Hematopoietic multipotent progenitor cell treated with erythropoietin and hydrocortisone succinate and interleukin-3 and kit ligand, for 8 days (in vitro differentiated cells): ENCODE measurements around the gene JPH4.
"Not testable (repeated sequence)": the region's sequence is repeated elsewhere in the genome, so short reads cannot be mapped to it uniquely, and the experiment has no call there.

Experiments used
- DNase-seq: peaks from one replicate; pipeline ENCODE4 v3.0.0-alpha.2; 2015

Gene JPH4

DNA sequence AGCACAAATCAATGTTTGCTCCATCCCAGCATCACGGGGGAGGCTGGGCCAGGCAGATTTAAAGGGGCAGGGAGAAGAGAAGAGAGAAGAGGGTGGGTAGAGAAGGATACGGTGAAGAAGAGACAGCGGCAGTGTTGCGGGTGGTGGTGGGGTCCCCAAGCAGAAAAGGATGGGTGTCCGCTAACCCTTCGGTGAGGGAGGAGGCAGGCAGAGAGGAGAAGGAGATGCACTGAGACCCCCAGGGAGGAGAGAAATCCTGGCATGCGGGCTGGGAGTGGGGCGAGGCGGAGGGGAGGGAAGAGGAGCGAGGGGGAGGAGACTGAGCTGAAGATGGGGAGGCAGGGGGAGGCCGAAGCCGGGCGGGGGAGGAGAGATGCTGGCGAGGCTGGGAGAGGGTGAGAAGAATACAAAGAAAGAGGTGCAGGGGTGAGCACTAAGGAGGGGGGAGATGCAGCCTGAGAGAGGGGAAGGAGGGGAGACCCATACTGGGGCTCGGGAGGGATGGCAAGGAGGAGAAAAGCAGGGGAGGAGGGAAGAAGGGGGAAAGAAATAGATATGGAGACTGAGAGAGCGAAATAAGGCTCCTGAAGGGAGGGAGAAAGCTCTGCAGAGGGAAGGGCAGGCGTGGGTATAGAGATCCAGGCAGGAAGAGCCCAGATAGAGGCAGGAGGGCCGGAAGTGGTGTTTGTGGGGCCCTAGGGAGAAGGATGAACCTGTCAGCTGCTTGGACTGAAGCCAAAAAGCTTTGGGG lies at the start of gene JPH4:
Gene JPH4 (minus strand): TSS at position 231 of the 751 bp plus-strand sequence. CDS start 1,337 bp downstream, outside the sequence.
- DNase-seq = no peak

DNA sequence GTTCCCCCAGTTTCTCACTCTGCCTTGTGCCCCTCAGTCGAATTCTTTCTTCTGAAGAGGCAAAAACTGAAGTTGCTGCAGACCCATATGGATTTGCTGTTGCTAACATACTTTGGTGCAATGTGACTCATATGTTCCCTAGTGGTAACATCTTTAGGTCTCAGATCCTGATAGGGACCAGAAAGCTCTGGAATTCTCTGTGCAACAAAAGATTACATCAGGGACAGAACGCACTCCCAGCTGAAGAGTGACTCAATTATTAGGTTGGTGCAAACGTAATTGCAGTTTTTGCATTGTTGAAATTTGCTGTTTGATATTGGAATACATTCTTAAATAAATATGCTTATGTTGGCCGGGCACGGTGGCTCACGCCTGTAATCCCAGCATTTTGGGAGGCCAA lies 49.4 kb upstream of the JPH4 start:
- no peak for DNase-seq

DNA sequence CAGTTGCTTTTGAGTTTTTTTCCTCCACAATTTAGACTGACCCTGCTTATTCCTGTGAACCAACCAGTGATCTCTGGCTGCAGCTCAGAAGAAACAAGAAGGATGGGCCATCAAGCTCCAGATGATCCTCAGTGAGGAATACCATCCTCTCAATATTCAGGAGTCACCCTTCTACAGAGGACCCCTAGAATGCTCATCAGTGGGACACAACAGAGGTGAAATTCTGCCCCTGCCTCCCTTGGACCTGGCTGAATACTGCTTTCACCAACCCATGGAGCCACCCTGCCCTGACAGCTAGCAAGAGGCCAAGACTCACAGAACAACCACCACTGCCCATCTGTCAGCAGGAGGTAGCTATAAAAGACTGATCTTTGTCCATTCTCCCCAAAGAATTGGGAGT lies 48.4 kb upstream of the JPH4 start:
- DNase-seq = no peak

DNA sequence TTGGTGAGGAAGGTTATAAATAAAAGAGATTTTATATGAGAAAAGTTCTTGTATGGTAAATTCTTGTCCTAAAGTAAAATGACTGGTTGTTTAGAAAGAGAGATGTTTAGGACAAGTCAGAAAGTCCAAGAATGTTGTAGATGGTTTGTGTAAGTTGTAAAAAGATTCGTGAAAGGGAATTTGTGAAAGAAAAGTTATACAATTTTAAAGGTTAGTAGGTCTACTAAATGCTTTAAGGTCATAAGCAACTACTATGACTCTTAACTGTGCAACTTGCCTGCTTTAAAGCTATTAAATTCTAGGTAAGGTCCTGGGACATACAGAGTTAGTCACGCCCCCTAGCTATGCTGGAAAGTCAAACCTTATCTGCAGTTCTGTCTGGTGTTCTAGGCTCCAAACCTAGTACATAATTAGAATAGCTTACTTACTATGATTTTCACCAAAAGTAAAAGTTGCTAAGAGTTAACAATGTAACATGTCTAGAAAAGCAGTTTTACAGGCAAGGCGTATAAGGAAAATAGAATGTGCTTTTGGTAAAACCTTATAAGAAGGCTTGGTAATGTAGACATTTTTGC lies 46.3 kb upstream of the JPH4 start:
- DNase-seq = no peak

DNA sequence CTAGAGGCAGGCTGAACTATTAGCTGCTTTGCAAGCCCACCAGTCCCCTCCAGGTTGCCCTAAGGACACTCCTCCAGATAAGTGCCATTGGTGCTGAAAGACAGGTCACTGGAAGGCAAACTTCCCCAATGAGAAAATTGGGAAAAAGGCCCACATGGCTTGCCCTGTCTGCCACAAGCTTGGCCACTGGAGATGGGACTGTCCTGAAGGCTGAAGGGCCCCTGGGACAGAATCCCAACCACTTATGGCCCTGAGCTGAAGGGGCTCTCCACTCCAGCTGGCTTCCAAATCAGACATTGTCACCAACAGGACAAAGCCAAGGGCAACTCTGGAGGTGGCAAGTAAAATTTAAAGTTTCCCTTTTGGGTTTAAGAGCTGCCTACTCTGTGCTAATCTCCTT lies 45.4 kb upstream of the JPH4 start:
- no peak for DNase-seq

DNA sequence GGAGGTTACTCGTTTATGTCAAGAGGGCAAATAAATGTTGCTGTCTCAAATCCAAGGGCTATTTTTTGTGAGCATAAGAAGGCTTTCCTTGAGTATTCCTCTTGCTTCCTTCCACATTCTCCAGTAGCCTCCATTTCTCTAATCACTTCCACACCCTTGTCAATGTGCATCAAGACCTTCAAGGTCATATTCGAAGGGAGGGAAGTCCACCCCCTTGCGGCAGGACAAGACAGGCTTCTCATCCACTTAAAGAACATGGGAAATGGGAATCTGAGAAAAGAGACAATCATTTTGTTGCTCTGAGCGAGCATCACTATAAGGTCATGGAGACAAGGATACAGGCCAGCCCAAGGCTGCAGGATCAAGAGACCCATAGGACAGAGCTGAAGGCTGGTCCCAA lies 44.4 kb upstream of the JPH4 start:
- no peak for DNase-seq

DNA sequence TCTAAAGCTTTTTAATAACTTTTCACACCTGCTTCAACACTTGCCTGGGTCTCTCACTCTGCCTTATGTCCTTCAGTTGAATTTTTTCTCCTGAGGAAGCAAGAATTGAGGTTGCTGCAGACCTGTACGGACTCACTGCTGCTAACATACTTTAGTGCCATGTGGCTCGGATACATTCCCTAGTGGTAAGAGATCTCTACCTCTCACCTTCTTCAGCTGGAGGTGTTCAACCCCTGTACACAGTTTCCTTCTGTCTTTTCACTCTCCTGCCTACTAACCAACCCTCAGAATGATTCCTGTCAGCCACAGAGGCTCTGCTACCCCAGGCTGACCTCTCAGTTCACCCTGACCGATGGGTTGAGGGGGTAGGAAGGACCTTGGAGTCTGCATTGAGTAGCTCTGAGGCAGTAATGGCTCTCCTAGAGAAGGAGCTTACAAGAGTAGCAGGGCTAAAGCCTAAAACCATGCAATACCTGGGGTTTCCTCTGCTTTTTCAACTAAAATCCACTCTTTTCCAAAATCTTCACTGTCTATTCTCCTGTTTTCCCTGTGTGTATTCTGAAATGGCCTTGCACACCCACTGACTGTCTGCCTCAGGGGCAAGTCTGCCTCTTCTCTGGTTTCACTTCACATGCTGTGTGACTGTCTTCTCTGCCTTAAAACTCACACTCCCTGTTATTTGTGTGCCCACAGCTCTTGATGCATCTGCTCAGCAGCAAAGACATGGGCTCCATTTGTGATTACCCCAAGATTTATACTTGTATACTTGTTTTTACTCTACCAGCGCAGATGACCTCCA lies 43.5 kb upstream of the JPH4 start:
- DNase-seq = no peak

DNA sequence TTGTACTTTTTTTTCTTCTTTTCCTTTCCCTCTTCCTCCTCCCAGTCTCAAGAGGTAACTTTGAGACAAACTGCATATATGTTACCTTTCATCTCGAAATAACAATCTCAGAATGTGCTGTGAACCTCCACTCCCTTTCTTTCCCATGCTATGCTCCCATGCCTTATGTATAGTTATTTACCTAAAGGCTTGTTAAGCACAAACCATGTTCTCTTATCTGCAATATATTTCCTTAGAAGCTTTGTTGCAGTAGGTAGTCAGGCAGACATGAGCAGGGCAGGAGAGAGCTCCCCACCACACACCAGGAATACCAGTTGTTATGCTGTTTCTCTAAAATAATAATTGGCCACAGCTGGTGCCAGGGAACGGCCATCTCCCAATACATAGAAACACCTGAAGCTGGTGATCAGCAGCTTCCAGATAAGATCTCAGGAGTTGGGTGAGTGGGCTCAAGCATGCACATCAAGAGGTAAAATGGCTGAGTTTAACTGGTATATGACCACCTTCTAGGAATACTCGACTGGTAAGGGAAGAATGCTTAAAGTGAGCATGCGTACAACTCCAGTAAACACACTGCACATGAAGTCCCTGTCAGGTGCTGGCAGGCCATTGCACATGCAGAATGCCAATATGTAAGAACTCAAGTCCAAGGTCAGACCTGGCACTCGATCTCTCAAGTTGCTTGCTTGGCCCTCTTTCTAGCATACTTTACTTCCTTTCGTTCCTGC lies 42.8 kb upstream of the JPH4 start:
- no peak for DNase-seq

DNA sequence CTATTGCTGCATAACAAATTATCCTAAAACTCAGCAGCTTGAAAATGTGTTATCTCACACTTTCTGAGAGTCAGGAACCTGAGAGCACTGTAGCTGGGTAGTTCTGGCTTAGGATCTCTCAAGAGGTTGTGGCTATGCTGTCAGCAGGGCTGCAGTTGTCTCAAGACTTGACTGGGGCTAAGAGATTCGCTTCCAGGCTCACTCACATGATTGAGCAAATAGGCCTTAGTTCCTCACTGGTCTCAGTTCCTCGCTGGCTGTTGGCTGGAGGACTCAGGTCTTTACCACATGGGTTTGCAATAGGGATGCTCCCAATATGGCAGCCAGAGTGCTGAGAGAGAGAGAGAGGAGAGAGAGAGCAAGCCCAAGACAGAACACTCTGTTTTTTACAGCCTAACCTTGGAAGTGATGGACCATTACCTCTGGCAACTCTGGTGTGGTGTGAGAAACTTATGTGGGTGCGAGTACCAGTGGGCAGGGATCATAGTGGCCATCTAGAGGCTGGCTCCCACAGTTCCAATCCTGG lies 41.6 kb upstream of the JPH4 start:
- no peak for DNase-seq

DNA sequence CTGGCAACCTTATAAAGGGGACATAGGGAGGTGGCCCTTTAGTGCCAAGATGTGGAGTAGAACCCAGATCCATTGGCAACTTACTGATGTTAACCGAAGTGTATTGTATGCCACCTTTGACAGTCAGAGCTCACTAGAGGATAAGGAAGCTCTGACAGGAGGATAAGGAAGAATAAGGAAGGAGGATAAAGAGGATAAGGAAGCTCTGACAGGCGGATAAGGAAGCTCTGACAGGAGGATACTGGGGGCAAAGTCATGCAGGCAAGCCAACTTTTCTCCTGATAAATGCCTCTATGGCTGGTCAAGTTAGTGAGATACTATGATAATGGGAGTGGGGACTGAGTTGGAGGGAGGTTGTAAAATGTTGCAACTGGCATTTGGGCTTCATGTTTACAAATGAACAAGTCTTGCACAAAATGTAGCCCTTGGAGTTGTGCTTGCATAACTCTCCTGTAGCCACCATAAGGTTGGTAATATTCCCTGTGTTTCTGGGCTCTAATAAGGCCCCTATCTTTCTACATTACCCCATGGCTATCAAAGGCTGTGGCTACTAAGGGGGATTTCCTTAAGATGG lies 39.9 kb upstream of the JPH4 start:
- no peak for DNase-seq

DNA sequence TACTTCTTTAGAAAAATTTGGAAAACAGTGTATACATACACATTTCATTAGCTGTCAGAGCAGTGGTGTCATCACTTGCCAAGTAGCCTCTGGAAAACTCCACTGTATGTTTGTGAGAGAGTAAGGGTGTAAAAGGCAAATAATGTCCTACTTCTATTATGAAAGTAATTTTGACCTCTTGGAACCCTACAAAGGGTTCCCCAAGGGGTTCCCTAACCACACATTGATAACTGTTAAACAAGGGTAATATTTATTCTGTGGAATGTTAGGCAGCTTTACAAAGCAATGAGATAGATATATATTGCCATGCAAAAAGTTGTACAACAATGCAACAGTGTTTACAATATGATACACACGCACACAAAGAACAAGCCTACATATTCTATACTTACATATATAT lies 38.9 kb upstream of the JPH4 start:
- DNase-seq = no peak

DNA sequence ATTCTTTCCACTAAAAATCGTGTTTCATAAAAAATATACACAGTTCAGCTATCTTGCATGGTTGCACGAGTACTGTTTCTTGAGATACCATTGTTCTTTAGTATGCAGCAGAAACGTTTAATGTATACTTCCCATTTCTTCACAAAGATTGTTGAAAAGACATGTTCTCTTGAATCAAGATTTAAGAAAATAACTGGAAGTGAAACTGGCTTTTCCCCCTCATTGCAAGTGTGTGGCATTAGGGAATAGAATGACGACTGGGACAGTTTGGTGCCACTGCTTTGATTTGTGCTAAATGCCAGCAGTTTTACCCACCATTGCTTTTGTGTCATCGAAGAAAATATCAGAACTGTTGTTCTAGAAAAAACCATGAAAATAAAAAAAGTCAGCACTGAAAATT lies 37.3 kb upstream of the JPH4 start:
- DNase-seq = no peak

DNA sequence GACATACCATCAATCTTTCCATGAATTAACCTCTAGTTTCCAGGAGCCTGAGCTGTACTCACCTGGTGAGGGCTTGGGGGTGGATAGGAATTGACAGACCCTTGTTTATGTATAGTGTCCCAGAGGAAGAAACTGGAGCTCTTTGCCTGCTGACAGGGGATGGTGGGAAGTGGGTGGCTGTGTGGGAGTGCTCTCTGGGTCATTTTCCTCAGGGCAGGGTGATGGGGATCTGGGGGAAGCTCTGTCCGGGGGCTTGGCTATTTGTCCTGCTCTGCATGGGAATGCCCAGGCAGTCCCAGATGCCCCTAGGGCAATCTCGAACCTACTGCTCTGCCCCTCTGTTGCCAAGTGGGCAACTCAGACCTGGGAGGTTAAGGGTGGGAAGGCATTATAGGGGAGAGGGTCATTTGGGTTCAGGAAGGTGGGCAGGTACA lies 35.8 kb upstream of the JPH4 start:
- no peak for DNase-seq

DNA sequence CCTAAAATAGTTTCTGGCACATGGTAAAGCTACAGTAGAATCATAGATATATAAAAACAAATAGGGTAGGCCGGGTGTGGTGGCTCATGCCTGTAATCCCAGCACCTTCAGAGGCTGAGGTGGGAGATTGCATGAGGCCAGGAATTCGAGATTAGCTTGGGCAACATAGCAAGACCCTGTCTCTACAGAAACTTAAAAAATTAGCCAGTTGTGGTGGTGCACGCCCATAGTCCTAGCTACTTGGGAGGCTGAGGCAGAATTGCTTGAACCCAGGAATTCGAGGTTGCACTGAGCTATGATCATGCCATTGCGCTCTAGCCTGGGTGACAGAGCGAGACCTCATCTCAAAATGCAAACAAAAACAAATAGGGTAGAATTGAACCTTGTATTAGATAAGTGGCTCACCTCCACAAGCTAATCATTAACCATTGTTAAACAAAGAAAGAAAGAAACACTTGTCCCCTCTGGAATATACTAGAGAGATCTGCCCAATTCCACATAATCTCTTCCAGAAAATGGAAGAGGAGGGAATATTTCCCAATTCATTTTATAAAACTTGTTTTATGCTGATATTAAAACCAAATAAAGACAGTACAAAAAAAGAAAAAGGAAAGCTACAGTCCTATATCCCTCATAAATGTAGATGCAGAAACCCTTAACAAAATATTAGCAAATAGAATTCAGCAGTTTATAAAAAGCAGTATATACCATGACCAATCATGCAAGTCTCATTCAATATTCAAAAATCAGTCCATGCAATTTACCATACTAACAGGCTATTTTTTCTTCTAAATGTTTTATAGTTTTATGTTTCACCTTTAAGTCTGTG lies 34.9 kb upstream of the JPH4 start:
- no peak for DNase-seq

DNA sequence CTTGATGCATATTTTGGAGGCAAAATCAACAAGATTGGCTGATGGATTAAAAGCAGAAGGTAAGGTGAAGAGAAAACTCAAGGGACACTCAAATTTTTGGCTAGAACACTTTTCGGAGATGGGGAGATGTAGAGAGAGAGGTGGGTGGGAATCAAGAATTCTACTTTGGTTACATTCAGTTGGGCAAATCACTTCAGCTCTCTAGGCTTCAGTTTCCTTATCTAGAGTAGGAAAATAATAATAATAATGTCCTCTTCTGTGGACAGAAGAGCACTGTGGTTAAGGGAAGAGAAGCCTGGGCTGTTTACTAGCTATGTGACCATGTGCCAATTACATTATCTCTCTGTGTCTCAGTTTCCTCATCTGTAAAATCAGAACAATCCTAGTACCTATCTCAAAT lies 34.2 kb upstream of the JPH4 start:
- no peak for DNase-seq

DNA sequence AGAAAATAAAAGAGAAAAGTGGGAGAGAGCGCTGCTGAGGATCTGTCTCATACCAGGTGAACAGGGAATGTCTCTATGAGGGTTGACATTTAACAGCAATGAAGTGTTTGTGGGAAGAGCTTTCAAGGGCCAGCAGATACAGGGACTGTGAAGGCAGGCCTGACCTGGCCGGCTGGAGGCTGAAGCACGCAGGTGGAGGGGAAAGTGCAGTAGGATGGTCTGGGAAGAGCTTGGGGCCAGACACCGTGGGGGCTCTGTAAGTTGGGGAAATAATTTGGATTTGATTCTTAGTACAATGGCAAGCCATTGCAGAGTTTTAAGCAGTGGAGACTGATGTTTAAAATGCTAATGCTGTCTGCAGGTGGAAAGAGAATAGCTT lies 33.8 kb upstream of the JPH4 start:
- DNase-seq = no peak

DNA sequence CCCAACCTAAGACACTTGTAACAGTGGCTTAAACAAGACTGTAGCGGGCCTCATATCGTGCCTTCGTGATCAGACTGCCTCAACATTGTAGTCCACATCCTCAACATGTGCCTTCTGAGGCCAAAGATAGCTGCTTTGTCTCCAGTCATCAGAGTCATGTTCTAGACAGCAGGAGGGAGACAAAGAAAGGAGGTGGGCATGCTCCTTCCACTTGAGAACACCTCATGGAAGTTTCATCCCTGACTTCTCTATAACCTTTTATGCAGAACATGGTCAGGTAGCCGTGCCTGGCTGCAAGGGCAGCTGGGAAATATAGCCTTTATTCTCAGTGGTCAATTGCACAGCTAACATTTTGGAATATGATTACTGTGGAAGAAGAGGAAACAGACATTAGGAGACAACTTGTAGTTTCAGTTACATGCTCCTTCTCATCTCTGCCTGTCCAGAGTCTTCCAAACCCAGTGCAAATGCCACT lies 32.3 kb upstream of the JPH4 start:
- no peak for DNase-seq

DNA sequence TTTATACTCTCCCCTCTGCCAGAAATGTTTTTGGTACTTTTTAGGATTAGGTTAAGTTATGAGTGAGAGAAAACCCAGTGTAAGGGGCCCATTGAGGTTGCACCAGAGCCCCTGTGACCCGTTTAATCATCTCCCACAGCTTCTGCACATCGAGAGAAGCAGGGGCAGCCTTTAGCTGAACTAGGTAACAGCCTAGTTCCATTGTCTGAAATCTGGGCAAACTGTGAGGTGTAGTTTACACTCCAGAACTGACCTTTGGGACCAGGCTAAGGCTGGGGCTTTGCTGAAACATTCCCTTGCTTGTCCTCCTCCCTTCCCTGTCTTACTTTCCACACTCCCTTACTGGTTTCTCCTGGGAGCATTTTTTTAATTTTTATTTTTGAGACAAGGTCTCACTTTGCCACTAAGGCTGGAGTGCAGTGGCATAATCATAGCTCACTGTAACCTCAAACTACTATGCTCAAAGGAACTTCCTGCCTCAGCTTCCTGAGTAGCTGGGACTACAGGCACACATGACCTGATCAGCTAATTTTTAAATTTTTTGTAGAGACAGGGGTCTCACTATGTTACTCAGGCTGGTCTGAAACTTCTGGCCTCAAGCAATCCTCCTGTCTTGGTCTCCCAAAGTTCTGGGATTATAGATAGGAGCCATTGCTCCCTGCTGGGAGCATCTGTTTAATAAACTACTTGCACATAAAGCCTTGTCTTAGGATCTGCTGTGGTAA lies 31.7 kb upstream of the JPH4 start:
- no peak for DNase-seq

DNA sequence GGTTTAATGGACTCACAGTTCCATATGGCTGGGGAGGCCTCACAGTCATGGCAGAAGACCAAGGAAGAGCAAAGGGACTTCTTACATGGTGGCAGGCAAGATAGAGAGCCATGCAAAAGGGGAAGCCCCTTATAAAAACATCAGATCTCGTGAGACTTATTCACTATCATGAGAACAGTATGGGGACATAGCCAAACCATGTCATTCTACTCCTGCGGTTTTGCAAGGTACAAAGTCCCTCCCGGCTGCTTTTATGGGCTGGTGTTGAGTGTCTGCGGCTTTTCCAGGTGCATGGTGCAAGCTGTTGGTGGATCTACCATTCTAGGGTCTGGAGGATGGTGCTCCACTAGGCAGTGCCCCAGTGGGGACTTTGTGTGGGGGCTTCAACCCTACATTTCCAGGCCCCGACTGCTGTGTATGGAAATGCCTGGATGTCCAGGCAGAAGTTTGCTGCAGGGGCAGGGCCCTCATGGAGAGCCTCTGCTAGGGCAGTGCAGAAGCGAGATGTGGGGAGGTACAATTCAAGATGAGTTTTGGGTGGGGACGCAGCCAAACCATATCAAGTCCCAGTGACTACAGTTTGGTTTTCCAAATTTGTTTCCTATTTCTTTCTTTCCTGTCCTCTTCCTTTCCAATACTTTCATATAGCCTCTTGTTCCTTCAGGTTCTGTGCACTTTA lies 31.0 kb upstream of the JPH4 start:
- not testable (repeated sequence) for DNase-seq

DNA sequence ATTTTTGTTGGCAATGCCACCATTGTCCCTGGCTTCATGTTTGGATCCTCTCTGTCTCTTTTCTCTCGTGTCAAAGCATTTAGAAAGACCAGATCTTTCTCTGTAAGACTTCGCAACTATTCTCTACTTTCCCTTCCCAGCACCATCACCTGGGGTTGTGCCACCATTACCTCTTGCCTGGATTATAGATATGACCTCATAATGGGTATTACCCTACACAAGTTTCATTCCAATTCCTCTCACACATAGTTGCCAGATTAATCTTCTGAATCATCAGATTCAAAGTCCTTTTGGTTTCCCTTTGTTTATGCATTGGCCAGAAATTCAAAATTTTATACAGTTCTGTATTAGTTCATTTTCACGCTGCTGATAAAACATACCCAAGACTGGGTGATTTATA lies 30.4 kb upstream of the JPH4 start:
- no peak for DNase-seq
